ENCODE measurements around the gene ANGPT4.

The ANGPT4 gene

GRCh38 chr20:823574-823902 lies 92.6 kb downstream of the ANGPT4 start:
- DNase-seq (ENCODE audit: low read depth), result no peak

GRCh38 chr20:822651-823573 lies 93.2 kb downstream of the ANGPT4 start:
- DNase-seq (ENCODE audit: low read depth), result no peak

GRCh38 chr20:821731-822065 lies 94.4 kb downstream of the ANGPT4 start:
- no peak for DNase-seq (ENCODE audit: low read depth)

GRCh38 chr20:821046-821730 lies 94.9 kb downstream of the ANGPT4 start:
- no peak for DNase-seq (ENCODE audit: low read depth)

GRCh38 chr20:820323-820953 lies 95.7 kb downstream of the ANGPT4 start:
- no peak for DNase-seq (ENCODE audit: low read depth)

Measured in amniotic epithelial cell (primary cell).